Upper lobe of left lung (tissue), 4 donors: Measurements from ENCODE around the gene LRP5.

ENCODE experiments used
- CTCF ChIP-seq, 6 experiments: fragments of 450-650 bp in 4 of 6; fragments of 200-600 bp in 2 of 6; sonication (generic) in 2 of 6; IDR thresholded peaks; one replicate each; pipeline ENCODE4 v1.5.1; 2016 to 2019; ENCODE audit warnings: antibody characterized with exemption in 6 of 6
- EP300 ChIP-seq, 4 donors: sonication (generic); formaldehyde crosslinking; IDR thresholded peaks; one replicate each; pipeline ENCODE4 v1.5.1; 2017; ENCODE audit warnings: antibody characterized with exemption in 4 of 4, control low read depth in 2 of 4
- POLR2AphosphoS5 ChIP-seq, 2 donors: sonication (generic); formaldehyde crosslinking; IDR thresholded peaks; one replicate each; pipeline ENCODE4 v1.5.1; 2017; ENCODE audit warnings: antibody characterized with exemption in 2 of 2

DNA sequence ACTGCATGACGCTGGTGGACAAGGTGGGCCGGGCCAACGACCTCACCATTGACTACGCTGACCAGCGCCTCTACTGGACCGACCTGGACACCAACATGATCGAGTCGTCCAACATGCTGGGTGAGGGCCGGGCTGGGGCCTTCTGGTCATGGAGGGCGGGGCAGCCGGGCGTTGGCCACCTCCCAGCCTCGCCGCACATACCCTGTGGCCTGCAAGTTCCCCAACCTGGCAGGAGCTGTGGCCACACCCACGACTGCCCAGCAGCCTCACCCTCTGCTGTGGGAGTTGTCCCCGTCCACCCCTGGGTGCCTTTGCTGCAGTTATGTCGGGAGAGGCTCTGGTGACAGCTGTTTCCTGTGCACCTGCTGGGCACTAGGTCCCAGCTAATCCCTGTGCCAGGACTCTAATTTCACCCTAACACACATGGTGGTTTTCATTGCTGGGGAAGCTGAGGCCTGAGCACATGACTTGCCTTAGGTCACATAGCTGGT, 99.2 kb downstream of the LRP5 start:
- TF ChIP-seq POLR2AphosphoS5 (IDR thresholded peaks at IDR 0.05), result no peak
- TF ChIP-seq CTCF (IDR thresholded peaks at IDR 0.05), result no peak
- TF ChIP-seq EP300 (IDR thresholded peaks at IDR 0.05), result no peak
